Heart left ventricle (tissue), 16 donors: Measurements from ENCODE around the gene S100PBP. TPM values are rescaled to one million over a fixed set of nuclear protein-coding genes. Genes with fewer than 3 reads are reported as not detected.
A peak's percentile ranks its signal among the peaks of the same experiment; 100 is the strongest.

ENCODE experiments used
- ATAC-seq, 4 donors: fragments of 200-7000 bp; cut with Tn5 transposase; one replicate each; pipeline ENCODE4 v1.9.1; 2020 to 2022; ENCODE audit warnings: moderate library complexity in 4 of 4, mild to moderate bottlenecking in 3 of 4, moderate number of reproducible peaks in 1 of 4
- DNase-seq, 5 donors: peaks; one replicate each; pipeline ENCODE4 v3.0.0-alpha.2; 2020
- H3K27ac ChIP-seq, 12 donors: fragments of 200-600 bp; sonication (generic) in 4 of 12; one replicate each; pipeline versions ENCODE4 v1.5.0 to v1.8.0; 2016 to 2022; ENCODE audit warnings: mild to moderate bottlenecking in 2 of 12
- H3K27me3 ChIP-seq, 9 donors: fragments of 200-600 bp; sonication (generic) in 2 of 9; one replicate each; pipeline versions ENCODE4 v1.5.1 to v1.8.0; 2016 to 2022; ENCODE audit warnings: mild to moderate bottlenecking in 3 of 9
- H3K36me3 ChIP-seq, 9 donors: fragments of 200-600 bp; sonication (generic) in 2 of 9; one replicate each; pipeline versions ENCODE4 v1.5.0 to v1.8.0; 2018 to 2022; ENCODE audit warnings: mild to moderate bottlenecking in 2 of 9
- H3K4me1 ChIP-seq, 12 donors: fragments of 200-600 bp; sonication (generic) in 4 of 12; one replicate each; pipeline versions ENCODE4 v1.5.0 to v1.8.0; 2016 to 2022; ENCODE audit warnings: mild to moderate bottlenecking in 3 of 12
- H3K4me3 ChIP-seq, 12 donors: fragments of 200-600 bp; sonication (generic) in 4 of 12; one replicate each; pipeline versions ENCODE4 v1.5.0 to v1.8.0; 2017 to 2022; ENCODE audit warnings: mild to moderate bottlenecking in 9 of 12, moderate library complexity in 4 of 12
- H3K9me3 ChIP-seq, 12 donors: fragments of 200-600 bp; sonication (generic) in 4 of 12; one replicate each; pipeline versions ENCODE4 v1.5.0 to v1.8.0; 2016 to 2022; ENCODE audit warnings: mild to moderate bottlenecking in 1 of 12
- CTCF ChIP-seq, 12 donors: fragments of 200-600 bp; sonication (generic) in 4 of 12; IDR thresholded peaks; one replicate each; pipeline versions ENCODE4 v1.5.0 to v1.8.0; 2018 to 2022; ENCODE audit warnings: antibody characterized with exemption in 12 of 12, mild to moderate bottlenecking in 5 of 12
- POLR2A ChIP-seq, 2 donors: fragments of 450-650 bp; IDR thresholded peaks; one replicate each; pipeline ENCODE4 v1.6.1; 2017; ENCODE audit warnings: antibody characterized with exemption in 2 of 2, mild to moderate bottlenecking in 2 of 2, moderate library complexity in 2 of 2
- WGBS, 4 donors: extraction: QIAGEN DNeasy Blood & Tissue Kit in 2 of 4; methylation state at CpG; one replicate each; pipeline versions ENCODE4 v1.1.5 to v1.1.7; 2013 to 2018; 5-methylcytosine and 5-hydroxymethylcytosine counted together
- intact Hi-C, 10 donors: fragments of 100-400 bp; cut with DNase I; formaldehyde crosslinking; loops; one replicate each; pipeline versions ENCODE4 v1.11.1 to v1.14.2; 2022
- polyA plus RNA-seq, 2 donors: library from polyadenylated mRNA; stranded (reverse); fragments of 200-250 nt; gene quantifications; one replicate each; pipeline ENCODE4 v1.2.3, GENCODE V29; 2013
- total RNA-seq, 9 donors: library from RNA; depleted of rRNA in 2 of 9; stranded (reverse); fragments of >200 nt in 2 of 9; fragmentation: NEBNext Ultra II Directional in 3 of 9; extraction: Animal tissue kit (Norgen Biotek cat#: 25700) in 3 of 9; gene quantifications; one replicate each; pipeline versions ENCODE4 v1.1.0 to v1.2.4, GENCODE V29; 2016 to 2023
- donor health status: ischemic (EF 13 %, LVEDD 7.1; RV severe dilation, severe dysfunction).
- donor health status: healthy with polysubstance abuse.
- donor health status: DM: no; HTN: yes; CAD: no.
- donor health status: DM: no; HTN: no; CAD: no.
- donor health status: ischemic (EF 25% LVEDD 6.9; RV normal size, moderate dysfunction).
- donor health status: ischemic (EF 25% LVEDD 5.7; RV mildly dilated, moderate dysfunction).
- donor health status: healthy.
- donor health status: DM: yes; HTN: yes; CAD: no.
- donor health status: ischemic (EF 35%, LVEDD 5.7; RV mildly dilated, moderate dysfunction).
- donor health status: nonischemic (EF 11% LVEDD 7.7; RV severe dilation, severe dysfunction).
- donor health status: DM: yes; HTN: yes; CAD: no.
- donor health status: PGD.
- donor health status: ischemic (EF 29% LVEDD 5.4; RV normal size, mild dysfunction).
- donor health status: nonischemic (EF 23%, LVEDD 6.1; RV moderate dilation, normal function).

Gene S100PBP
- total and polyA plus RNA-seq, 11 donors, result 5.8 to 21.2 (median 10.7) TPM

GRCh38 chr1:32900956-32901822, 83.7 kb downstream of the S100PBP start, which contains the start of gene TMEM54:
TSS of gene TMEM54 (minus strand) at chr1:32901389. CDS start at chr1:32901238, 151 bp downstream.
- DNase-seq, result peak; percentile 61 to 76 (median 66)
- 1 to 7% (median 2%) methylated on average over 8 to 92 of the region's 92 CpGs for WGBS, 4 donors
- Histone ChIP-seq H3K4me3 (peak within 1 kb of the TSS; percentile 43 to 76 (median 62)), H3K27me3 (peaks cover 0 to 33% (median 0%) of the 10 kb centered on the region in 9 donors), H3K36me3 (no peaks in the 10 kb centered on the region), H3K4me1 (peaks cover 0 to 14% (median 7%) of the 10 kb centered on the region in 12 donors), H3K27ac (peak within 1 kb of the TSS in 4 of 12 donors; percentile 13 to 51 (median 30)), H3K9me3 (no peaks in the 10 kb centered on the region)
- intact Hi-C loops, result loop anchor here in 1 of 10 donors (5.0 kb wide), 1 partner anchor 1761 kb away; no protein-coding TSS in a partner anchor
- TF ChIP-seq CTCF (IDR thresholded peaks at IDR 0.05) (no peak), POLR2A (IDR thresholded peaks at IDR 0.05) (no peak)
- peak in 3 of 4 donors; percentile 74 to 87 (median 79) for ATAC-seq

GRCh38 chr1:32901823-32902534, 84.5 kb downstream of the S100PBP start:
- no peak for ATAC-seq
- Histone ChIP-seq H3K36me3 (no peaks in the 10 kb centered on the region), H3K4me3 (peak overlapping the region; percentile 26 to 76 (median 62)), H3K4me1 (peaks cover 0 to 14% (median 7%) of the 10 kb centered on the region in 12 donors), H3K9me3 (no peaks in the 10 kb centered on the region), H3K27me3 (peaks cover 0 to 33% (median 0%) of the 10 kb centered on the region in 9 donors), H3K27ac (peak overlapping the region in 1 of 12 donors; percentile 51)
- TF ChIP-seq CTCF (IDR thresholded peaks at IDR 0.05) (no peak), POLR2A (IDR thresholded peaks at IDR 0.05) (no peak)
- intact Hi-C loops, result loop anchor here in 1 of 10 donors (5.0 kb wide), 1 partner anchor 1760 kb away; no protein-coding TSS in a partner anchor
- WGBS, 4 donors, result 43 to 61% (median 47%) methylated on average over 20 to 24 of the region's 24 CpGs
- DNase-seq, result no peak

- no peaks in the 10 kb centered on the region for H3K9me3 ChIP-seq
- H3K36me3 ChIP-seq, result no peaks in the 10 kb centered on the region
- H3K4me3 ChIP-seq, result no peak overlapping the region
- WGBS, 4 donors, result 71 to 81% (median 73%) methylated on average over 3 to 6 of the region's 6 CpGs
- H3K27ac ChIP-seq, result no peak overlapping the region
- DNase-seq, result no peak
- ATAC-seq, result no peak
- H3K4me1 ChIP-seq, result peaks cover 0 to 14% (median 7%) of the 10 kb centered on the region in 12 donors
- intact Hi-C loops, result loop anchor here in 1 of 10 donors (5.0 kb wide), 1 partner anchor 1760 kb away; no protein-coding TSS in a partner anchor
- H3K27me3 ChIP-seq, result peaks cover 0 to 33% (median 0%) of the 10 kb centered on the region in 9 donors
- TF ChIP-seq POLR2A (IDR thresholded peaks at IDR 0.05) (no peak), CTCF (IDR thresholded peaks at IDR 0.05) (no peak)
Measured at GRCh38 chr1:32902535-32902920, 85.1 kb downstream of the S100PBP start.
